Measurements from ENCODE around the gene LENEP.

Gene LENEP

GRCh38 chr1:154955039-154955717 is 38.2 kb upstream of the LENEP start:
- H3K14ac ChIP-seq (ENCODE audit: low read length), result no peak overlapping the region
- H4K91ac ChIP-seq (ENCODE audit: low read depth, low read length, poor library complexity), result no peak overlapping the region
- no peak overlapping the region for H3K9ac ChIP-seq (ENCODE audit: low read depth, low read length, poor library complexity)
- H4K8ac ChIP-seq (ENCODE audit: low read depth, low read length), result no peak overlapping the region
- H3K18ac ChIP-seq (ENCODE audit: low read length), result no peak overlapping the region
- no peak overlapping the region for H2AK5ac ChIP-seq (ENCODE audit: low read depth, low read length)
- WGBS, 2 donors (ENCODE audit: extremely low coverage in 2 of 2, insufficient read length in 2 of 2, insufficient replicate concordance in 1 of 2), result no CpG with 5 or more reads among the region's 4 CpGs
- peaks cover 26 to 44% of the 10 kb centered on the region in 2 donors for H3K36me3 ChIP-seq (replicated peaks in 1 of 2; ENCODE audit: control insufficient read depth in 2 of 2, insufficient read depth in 2 of 2, low read length in 2 of 2)
- H2BK12ac ChIP-seq (ENCODE audit: low read length), result no peak overlapping the region
- H2BK120ac ChIP-seq (ENCODE audit: low read depth, low read length), result no peak overlapping the region
- H2AFZ ChIP-seq (ENCODE audit: low read length), result peak overlapping the region; percentile 83
- H3K9me3 ChIP-seq (replicated peaks in 1 of 2; ENCODE audit: control insufficient read depth in 2 of 2, insufficient read depth in 1 of 2, low read depth in 1 of 2, low read length in 2 of 2), result no peaks in the 10 kb centered on the region
- no peak overlapping the region for H2BK15ac ChIP-seq (ENCODE audit: low read length)
- peak overlapping the region; percentile 59 to 84 for H3K4me3 ChIP-seq (ENCODE audit: low read length in 2 of 2)
- peaks cover 27 to 28% of the 10 kb centered on the region in 2 donors for H3K4me1 ChIP-seq (ENCODE audit: control insufficient read depth in 2 of 2, insufficient read depth in 1 of 2, low read depth in 1 of 2, low read length in 2 of 2)
- H3K27ac ChIP-seq (replicated peaks; ENCODE audit: low read length), result peak overlapping the region; percentile 97
- peak overlapping the region; percentile 76 for H3K4me2 ChIP-seq (ENCODE audit: insufficient read depth, low read length, poor library complexity, severe bottlenecking)
- H3K79me1 ChIP-seq (ENCODE audit: low read depth, low read length), result peaks cover 12% of the 10 kb centered on the region
- no peaks in the 10 kb centered on the region for H3K27me3 ChIP-seq (ENCODE audit: control insufficient read depth in 3 of 3, insufficient read depth in 3 of 3, low read depth in 1 of 3, low read length in 3 of 3)
- H3K23ac ChIP-seq (ENCODE audit: low read depth, low read length, poor library complexity), result no peak overlapping the region
- peak; percentile 84 for DNase-seq (ENCODE audit: low spot score)
- H3K4ac ChIP-seq (ENCODE audit: low read length), result no peak overlapping the region
- H2BK5ac ChIP-seq (ENCODE audit: low read length), result no peak overlapping the region

DNA sequence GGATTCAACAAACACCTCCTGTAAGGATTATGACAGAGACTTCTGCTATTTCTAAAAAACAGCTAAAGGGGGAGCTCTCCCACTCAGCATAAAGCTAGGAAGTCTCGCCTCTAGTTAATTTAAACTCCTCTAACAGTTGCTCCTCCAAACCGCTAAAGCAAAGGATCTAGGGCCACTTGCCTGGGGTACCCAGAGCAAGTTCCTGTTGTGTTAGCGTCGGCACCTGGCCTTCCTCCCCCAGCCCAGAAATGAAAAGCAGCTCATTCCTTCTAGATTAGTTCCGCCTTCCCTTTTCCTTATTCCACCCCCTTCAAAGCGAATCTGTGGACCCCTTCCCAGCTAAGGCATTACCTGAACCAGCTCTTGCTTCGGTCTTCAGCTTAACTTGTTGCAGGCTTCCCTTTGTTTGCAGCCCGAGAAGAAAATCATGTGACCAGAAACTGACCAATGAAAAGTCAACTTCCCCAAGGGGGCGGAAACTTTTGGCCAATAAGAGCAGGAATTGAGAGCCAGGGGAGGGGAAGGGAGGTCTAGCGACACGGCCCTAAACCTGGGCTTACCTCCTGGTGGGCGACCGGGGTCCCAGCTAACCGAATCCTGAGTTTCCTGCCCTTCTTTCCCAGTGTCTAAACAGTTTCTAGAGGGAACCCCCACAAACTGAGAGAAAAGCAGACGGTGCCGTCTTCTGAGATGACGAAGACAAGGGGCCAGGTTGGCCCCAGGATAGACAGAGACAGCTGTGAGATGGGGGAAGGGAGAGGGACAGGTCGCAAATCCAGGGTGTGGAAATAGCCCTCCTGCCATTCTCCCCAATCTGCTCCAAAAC is 37.5 kb upstream of the LENEP start, which contains the start of gene PBXIP1:
Gene PBXIP1, minus strand, starts transcription at position 382 of the 826 bp plus-strand sequence. CDS start 2,378 bp downstream, outside the sequence.
- H3K4ac ChIP-seq (ENCODE audit: low read length), result peak within 1 kb of the TSS; percentile 14
- H3K79me1 ChIP-seq (ENCODE audit: low read depth, low read length), result peaks cover 12% of the 10 kb centered on the region
- H2BK120ac ChIP-seq (ENCODE audit: low read depth, low read length), result no peak within 1 kb of the TSS
- no peak within 1 kb of the TSS for H3K14ac ChIP-seq (ENCODE audit: low read length)
- H2AK5ac ChIP-seq (ENCODE audit: low read depth, low read length), result peak within 1 kb of the TSS; percentile 73
- H2BK5ac ChIP-seq (ENCODE audit: low read length), result peak within 1 kb of the TSS; percentile 26
- WGBS, 2 donors (ENCODE audit: extremely low coverage in 2 of 2, insufficient read length in 2 of 2, insufficient replicate concordance in 1 of 2), result no CpG with 5 or more reads among the region's 18 CpGs
- DNase-seq (ENCODE audit: low spot score), result peak; percentile 97
- H2AFZ ChIP-seq (ENCODE audit: low read length), result peak within 1 kb of the TSS; percentile 83
- H3K36me3 ChIP-seq (replicated peaks in 1 of 2; ENCODE audit: control insufficient read depth in 2 of 2, insufficient read depth in 2 of 2, low read length in 2 of 2), result peaks cover 20 to 43% of the 10 kb centered on the region in 2 donors
- peak within 1 kb of the TSS; percentile 78 for H3K18ac ChIP-seq (ENCODE audit: low read length)
- peak within 1 kb of the TSS; percentile 59 to 84 for H3K4me3 ChIP-seq (ENCODE audit: low read length in 2 of 2)
- peaks cover 32 to 35% of the 10 kb centered on the region in 2 donors for H3K4me1 ChIP-seq (ENCODE audit: control insufficient read depth in 2 of 2, insufficient read depth in 1 of 2, low read depth in 1 of 2, low read length in 2 of 2)
- no peaks in the 10 kb centered on the region for H3K27me3 ChIP-seq (ENCODE audit: control insufficient read depth in 3 of 3, insufficient read depth in 3 of 3, low read depth in 1 of 3, low read length in 3 of 3)
- H3K4me2 ChIP-seq (ENCODE audit: insufficient read depth, low read length, poor library complexity, severe bottlenecking), result peak within 1 kb of the TSS; percentile 76
- H3K27ac ChIP-seq (replicated peaks; ENCODE audit: low read length), result peak within 1 kb of the TSS; percentile 97
- H4K91ac ChIP-seq (ENCODE audit: low read depth, low read length, poor library complexity), result no peak within 1 kb of the TSS
- H3K23ac ChIP-seq (ENCODE audit: low read depth, low read length, poor library complexity), result no peak within 1 kb of the TSS
- H3K9ac ChIP-seq (ENCODE audit: low read depth, low read length, poor library complexity), result peak within 1 kb of the TSS; percentile 46
- H2BK12ac ChIP-seq (ENCODE audit: low read length), result no peak within 1 kb of the TSS
- no peaks in the 10 kb centered on the region for H3K9me3 ChIP-seq (replicated peaks in 1 of 2; ENCODE audit: control insufficient read depth in 2 of 2, insufficient read depth in 1 of 2, low read depth in 1 of 2, low read length in 2 of 2)
- H2BK15ac ChIP-seq (ENCODE audit: low read length), result no peak within 1 kb of the TSS
- no peak within 1 kb of the TSS for H4K8ac ChIP-seq (ENCODE audit: low read depth, low read length)

DNA sequence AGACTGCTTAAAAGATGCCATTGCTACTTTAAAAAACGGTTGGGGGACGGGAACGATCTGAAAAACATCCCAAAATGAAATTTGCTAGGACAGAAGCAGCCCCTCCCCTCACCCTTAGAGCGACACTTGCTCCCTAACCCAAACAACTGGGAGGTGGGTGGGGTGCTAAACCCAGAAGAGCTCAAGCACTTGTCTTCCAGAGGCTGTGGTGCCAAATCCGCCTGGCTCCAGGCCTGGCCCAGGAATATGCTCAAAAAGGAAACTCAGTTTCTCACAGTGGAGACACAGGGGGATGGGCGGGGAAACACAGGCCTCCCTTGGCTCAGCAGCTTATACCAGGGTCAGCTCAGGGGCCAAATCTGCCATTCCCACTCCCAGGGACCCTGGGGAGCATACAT is 36.8 kb upstream of the LENEP start:
- peak overlapping the region; percentile 85 for H3K27ac ChIP-seq (replicated peaks; ENCODE audit: low read length)
- peak overlapping the region; percentile 71 for H3K18ac ChIP-seq (ENCODE audit: low read length)
- no peak overlapping the region for H2BK120ac ChIP-seq (ENCODE audit: low read depth, low read length)
- H3K23ac ChIP-seq (ENCODE audit: low read depth, low read length, poor library complexity), result no peak overlapping the region
- WGBS, 2 donors (ENCODE audit: extremely low coverage in 2 of 2, insufficient read length in 2 of 2, insufficient replicate concordance in 1 of 2), result no CpG with 5 or more reads among the region's 6 CpGs
- H3K79me1 ChIP-seq (ENCODE audit: low read depth, low read length), result peaks cover 12% of the 10 kb centered on the region
- peaks cover 15 to 37% of the 10 kb centered on the region in 2 donors for H3K36me3 ChIP-seq (replicated peaks in 1 of 2; ENCODE audit: control insufficient read depth in 2 of 2, insufficient read depth in 2 of 2, low read length in 2 of 2)
- no peaks in the 10 kb centered on the region for H3K9me3 ChIP-seq (replicated peaks in 1 of 2; ENCODE audit: control insufficient read depth in 2 of 2, insufficient read depth in 1 of 2, low read depth in 1 of 2, low read length in 2 of 2)
- H3K4ac ChIP-seq (ENCODE audit: low read length), result peak overlapping the region; percentile 14
- H3K27me3 ChIP-seq (ENCODE audit: control insufficient read depth in 3 of 3, insufficient read depth in 3 of 3, low read depth in 1 of 3, low read length in 3 of 3), result no peaks in the 10 kb centered on the region
- no peak overlapping the region for H2BK15ac ChIP-seq (ENCODE audit: low read length)
- peak overlapping the region; percentile 73 for H2AK5ac ChIP-seq (ENCODE audit: low read depth, low read length)
- H2BK5ac ChIP-seq (ENCODE audit: low read length), result peak overlapping the region; percentile 26
- DNase-seq (ENCODE audit: low spot score), result no peak
- H2AFZ ChIP-seq (ENCODE audit: low read length), result peak overlapping the region; percentile 83
- H4K8ac ChIP-seq (ENCODE audit: low read depth, low read length), result no peak overlapping the region
- no peak overlapping the region for H3K14ac ChIP-seq (ENCODE audit: low read length)
- peak overlapping the region in 1 of 2 donors; percentile 59 for H3K4me3 ChIP-seq (ENCODE audit: low read length in 2 of 2)
- peaks cover 32 to 35% of the 10 kb centered on the region in 2 donors for H3K4me1 ChIP-seq (ENCODE audit: control insufficient read depth in 2 of 2, insufficient read depth in 1 of 2, low read depth in 1 of 2, low read length in 2 of 2)
- peak overlapping the region; percentile 67 for H3K4me2 ChIP-seq (ENCODE audit: insufficient read depth, low read length, poor library complexity, severe bottlenecking)
- H4K91ac ChIP-seq (ENCODE audit: low read depth, low read length, poor library complexity), result no peak overlapping the region
- no peak overlapping the region for H3K9ac ChIP-seq (ENCODE audit: low read depth, low read length, poor library complexity)
- no peak overlapping the region for H2BK12ac ChIP-seq (ENCODE audit: low read length)
